ENCODE data around the gene OSGEP. TPM values are rescaled to one million over a fixed set of nuclear protein-coding genes. Genes with fewer than 3 reads are reported as not detected.

The OSGEP gene
- total and polyA plus RNA-seq, 4 donors, result 35.5 to 54.1 (median 44.2) TPM

GRCh38 chr14:20460458-20461224 lies 6.0 kb upstream of the OSGEP start:
- 5 to 6% methylated on average over 31 to 32 of the region's 32 CpGs for WGBS, 2 donors
- no peaks in the 10 kb centered on the region for H3K9me3 ChIP-seq (ENCODE audit: control insufficient read depth in 4 of 4, insufficient read depth in 3 of 4, low read length in 3 of 4)
- ATAC-seq (ENCODE audit: insufficient read depth, low FRiP score) (peak; percentile 14), DNase-seq (peak; percentile 15 to 47 (median 27))
- H3K4me1 ChIP-seq (ENCODE audit: control insufficient read depth in 5 of 5, insufficient read depth in 5 of 5, low read length in 5 of 5), result peaks cover 0 to 22% (median 12%) of the 10 kb centered on the region in 5 donors
- peak overlapping the region; percentile 37 to 85 for H3K9ac ChIP-seq (ENCODE audit: insufficient read depth in 1 of 2, low read length in 2 of 2)
- TF ChIP-seq CTCF (IDR thresholded peaks at IDR 0.05; ENCODE audit: control extremely low read depth, extremely low read depth), result no peak
- H3K4me3 ChIP-seq, result peak overlapping the region; percentile 90
- peak overlapping the region; percentile 80 to 97 for H3K27ac ChIP-seq (ENCODE audit: low read depth in 1 of 2, low read length in 1 of 2)
- H3K36me3 ChIP-seq (ENCODE audit: control insufficient read depth in 4 of 4, insufficient read depth in 4 of 4, low read length in 4 of 4), result peaks cover 12 to 32% (median 25%) of the 10 kb centered on the region in 4 donors
- no peaks in the 10 kb centered on the region for H3K27me3 ChIP-seq (ENCODE audit: control insufficient read depth in 3 of 3, insufficient read depth in 3 of 3, low read length in 2 of 3)

- Histone ChIP-seq H3K27ac (ENCODE audit: low read depth in 1 of 2, low read length in 1 of 2) (no peak overlapping the region), H3K27me3 (ENCODE audit: control insufficient read depth in 3 of 3, insufficient read depth in 3 of 3, low read length in 2 of 3) (no peaks in the 10 kb centered on the region), H3K9me3 (ENCODE audit: control insufficient read depth in 4 of 4, insufficient read depth in 3 of 4, low read length in 3 of 4) (no peaks in the 10 kb centered on the region), H3K9ac (ENCODE audit: insufficient read depth in 1 of 2, low read length in 2 of 2) (no peak overlapping the region), H3K36me3 (ENCODE audit: control insufficient read depth in 4 of 4, insufficient read depth in 4 of 4, low read length in 4 of 4) (peaks cover 12 to 32% (median 25%) of the 10 kb centered on the region in 4 donors), H3K4me3 (no peak overlapping the region), H3K4me1 (ENCODE audit: control insufficient read depth in 5 of 5, insufficient read depth in 5 of 5, low read length in 5 of 5) (peaks cover 0 to 22% (median 13%) of the 10 kb centered on the region in 5 donors)
- no peak for DNase-seq
- no peak for TF ChIP-seq CTCF (IDR thresholded peaks at IDR 0.05; ENCODE audit: control extremely low read depth, extremely low read depth)
- ATAC-seq (ENCODE audit: insufficient read depth, low FRiP score), result no peak
- WGBS, 2 donors, result 62 to 69% methylated on average over 8 of the region's 8 CpGs
Measured at GRCh38 chr14:20458031-20458789, 3.6 kb upstream of the OSGEP start.

- no peak overlapping the region for H3K27ac ChIP-seq (ENCODE audit: low read depth in 1 of 2, low read length in 1 of 2)
- peaks cover 17 to 37% (median 27%) of the 10 kb centered on the region in 4 donors for H3K36me3 ChIP-seq (ENCODE audit: control insufficient read depth in 4 of 4, insufficient read depth in 4 of 4, low read length in 4 of 4)
- WGBS, 2 donors, result 28 to 64% methylated on average over 13 of the region's 13 CpGs
- no peak for TF ChIP-seq CTCF (IDR thresholded peaks at IDR 0.05; ENCODE audit: control extremely low read depth, extremely low read depth)
- peak overlapping the region in 1 of 2 donors; percentile 28 for H3K9ac ChIP-seq (ENCODE audit: insufficient read depth in 1 of 2, low read length in 2 of 2)
- H3K27me3 ChIP-seq (ENCODE audit: control insufficient read depth in 3 of 3, insufficient read depth in 3 of 3, low read length in 2 of 3), result no peaks in the 10 kb centered on the region
- ATAC-seq (ENCODE audit: insufficient read depth, low FRiP score), result no peak
- H3K4me1 ChIP-seq (ENCODE audit: control insufficient read depth in 5 of 5, insufficient read depth in 5 of 5, low read length in 5 of 5), result peaks cover 0 to 22% (median 13%) of the 10 kb centered on the region in 5 donors
- no peak for DNase-seq
- H3K9me3 ChIP-seq (ENCODE audit: control insufficient read depth in 4 of 4, insufficient read depth in 3 of 4, low read length in 3 of 4), result no peaks in the 10 kb centered on the region
- H3K4me3 ChIP-seq, result no peak overlapping the region
Measured at GRCh38 chr14:20456971-20457370, 2.4 kb upstream of the OSGEP start.

Data from lung (tissue), 12 donors.